OCI-LY7 (cell line): Measurements from ENCODE around the gene SPEN. TPM values are rescaled to one million over a fixed set of nuclear protein-coding genes. Genes with fewer than 3 reads are reported as not detected.
"Not testable (repeated sequence)": the region's sequence is repeated elsewhere in the genome, so short reads cannot be mapped to it uniquely, and the experiment has no call there.

Experiments
- BruUV-seq: library from RNA; stranded (reverse); fragments of 400-500 nt; replicated peaks from 2 replicates; lab custom pipeline; 2021; lab: Mats Ljungman, UMichigan
- CTCF ChIA-PET: fragments of 300-600 bp; sonication (Branson Sonifier 250); formaldehyde crosslinking; loops from one replicate; lab custom pipeline; 2022; ENCODE audit warnings: antibody characterized with exemption; ENCODE audit not compliant: unreplicated experiment; lab: Charles Lee
- POLR2A ChIA-PET: fragments of 300-600 bp; sonication (Branson Sonifier 250); formaldehyde crosslinking; loops from one replicate; lab custom pipeline; 2022; ENCODE audit warnings: antibody characterized with exemption; lab: Charles Lee
- DNase-seq: peaks from one replicate; pipeline ENCODE4 v3.0.0-alpha.2; 2015; ENCODE audit warnings: low spot score
- H2AFZ ChIP-seq: fragments of 200-600 bp; sonication (generic), shearing (Covaris generic); 2 replicates; pipeline ENCODE4 v1.6.1; 2014; ENCODE audit warnings: mild to moderate bottlenecking, antibody characterized with exemption, low read length, moderate library complexity
- H3K27ac ChIP-seq: fragments of 200-600 bp; sonication (generic); 2 replicates; pipeline ENCODE4 v1.5.1; 2014; ENCODE audit warnings: mixed run types, low read depth, mild to moderate bottlenecking, moderate library complexity, low read length, inconsistent platforms; ENCODE audit not compliant: poor library complexity, severe bottlenecking
- H3K36me3 ChIP-seq: fragments of 200-600 bp; sonication (generic); 2 replicates; pipeline ENCODE4 v1.6.1; 2014; ENCODE audit warnings: mild to moderate bottlenecking, antibody characterized with exemption, low read length, moderate library complexity, mixed read lengths; ENCODE audit not compliant: insufficient read depth
- H3K4me1 ChIP-seq: fragments of 200-600 bp; sonication (generic); 2 replicates; pipeline ENCODE4 v1.5.1; 2014; ENCODE audit warnings: mild to moderate bottlenecking, low read length; ENCODE audit not compliant: insufficient read depth, poor library complexity, severe bottlenecking
- H3K4me2 ChIP-seq: fragments of 200-600 bp; sonication (generic); 2 replicates; pipeline ENCODE4 v1.6.1; 2014; ENCODE audit warnings: mild to moderate bottlenecking, low read length
- H3K4me3 ChIP-seq: fragments of 200-600 bp; sonication (generic); 2 replicates; pipeline ENCODE4 v1.5.1; 2014; ENCODE audit warnings: mild to moderate bottlenecking, low read depth, low read length; ENCODE audit not compliant: poor library complexity, severe bottlenecking
- H3K79me2 ChIP-seq: fragments of 200-600 bp; sonication (generic); 2 replicates; pipeline ENCODE4 v1.6.1; 2016; ENCODE audit warnings: low read depth, mild to moderate bottlenecking, low read length, moderate library complexity, mixed read lengths; ENCODE audit not compliant: insufficient read depth
- H3K9me2 ChIP-seq: fragments of 200-600 bp; sonication (generic); 2 replicates; pipeline ENCODE4 v1.6.1; 2016; ENCODE audit warnings: mild to moderate bottlenecking, low read length, mixed read lengths; ENCODE audit not compliant: insufficient read depth
- H3K9me3 ChIP-seq: fragments of 200-600 bp; sonication (generic); 2 replicates; pipeline ENCODE4 v1.6.1; 2014; ENCODE audit warnings: mild to moderate bottlenecking, mixed run types, low read length, mixed read lengths
- H4K20me1 ChIP-seq: fragments of 200-600 bp; sonication (generic); 2 replicates; pipeline ENCODE4 v1.6.1; 2014; ENCODE audit warnings: mild to moderate bottlenecking, antibody characterized with exemption, low read length, moderate library complexity, mixed read lengths; ENCODE audit not compliant: insufficient read depth
- EZH2phosphoT487 ChIP-seq: fragments of 200-600 bp; sonication (generic); IDR thresholded peaks from 2 replicates; pipeline ENCODE4 v1.6.1; 2018; ENCODE audit warnings: low read depth, borderline replicate concordance, mild to moderate bottlenecking, mixed run types, antibody characterized with exemption, low read length, moderate library complexity, mixed read lengths
- intact Hi-C: fragments of 100-400 bp; cut with micrococcal nuclease; formaldehyde crosslinking; loops from one replicate; pipeline ENCODE4 v1.10.0; 2022; ENCODE audit not compliant: unreplicated experiment
- total RNA-seq, 2 experiments: library from RNA; depleted of rRNA in 1 of 2; stranded (reverse); fragments of >200 nt in 1 of 2; shearing (Covaris generic) in 1 of 2; gene quantifications; 2 replicates each; pipeline ENCODE4 v1.2.3, GENCODE V29; 2014 to 2022
- TF ChIP-seq, protein P1 (sequence below): fragments of 200-600 bp; sonication (generic); conservative IDR thresholded peaks from 2 replicates; pipeline ENCODE4 v1.5.1; 2014; ENCODE audit warnings: mild to moderate bottlenecking, antibody characterized with exemption, low read length, moderate library complexity, mixed read lengths

Gene SPEN
- total RNA-seq, 2 experiments from 2014 or later: 40.7 to 87.1 TPM

DNA sequence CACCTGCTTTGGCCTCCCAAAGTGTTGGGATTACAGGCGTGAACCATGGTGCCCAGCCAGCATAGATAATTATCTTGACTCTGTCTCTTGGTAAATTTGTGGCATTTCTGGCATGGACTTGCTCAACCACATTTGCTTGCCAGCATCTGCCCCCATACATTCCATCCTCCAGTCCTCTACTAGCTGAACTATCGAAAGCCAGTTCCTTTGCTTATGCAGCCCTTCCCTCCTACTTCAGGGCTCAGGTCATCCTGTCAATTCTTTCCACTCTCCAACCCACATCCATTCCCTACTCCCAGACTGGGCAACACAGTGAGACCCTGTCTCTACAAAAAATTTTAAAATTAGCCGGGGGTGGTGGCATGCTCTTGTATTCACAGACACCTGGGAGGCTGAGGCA is 27.0 kb upstream of the SPEN start:
- Histone ChIP-seq H2AFZ (no peak overlapping the region), H3K79me2 (no peaks in the 10 kb centered on the region), H3K9me3 (no peaks in the 10 kb centered on the region), H3K4me2 (no peak overlapping the region), H3K9me2 (no peaks in the 10 kb centered on the region), H3K4me1 (peaks cover 10% of the 10 kb centered on the region), H4K20me1 (no peaks in the 10 kb centered on the region), H3K27ac (no peak overlapping the region), H3K4me3 (no peak overlapping the region), H3K36me3 (no peaks in the 10 kb centered on the region)
- TF ChIP-seq EZH2phosphoT487: no peak
- POLR2A ChIA-PET: no interaction called here
- intact Hi-C loops: no loop called here
- BruUV-seq: no TSS peak
- CTCF ChIA-PET: interaction anchor here (0.6 kb wide), 1 partner anchor 14 kb away, joined by 3 read pairs; no protein-coding TSS in a partner anchor
- no peak for DNase-seq

DNA sequence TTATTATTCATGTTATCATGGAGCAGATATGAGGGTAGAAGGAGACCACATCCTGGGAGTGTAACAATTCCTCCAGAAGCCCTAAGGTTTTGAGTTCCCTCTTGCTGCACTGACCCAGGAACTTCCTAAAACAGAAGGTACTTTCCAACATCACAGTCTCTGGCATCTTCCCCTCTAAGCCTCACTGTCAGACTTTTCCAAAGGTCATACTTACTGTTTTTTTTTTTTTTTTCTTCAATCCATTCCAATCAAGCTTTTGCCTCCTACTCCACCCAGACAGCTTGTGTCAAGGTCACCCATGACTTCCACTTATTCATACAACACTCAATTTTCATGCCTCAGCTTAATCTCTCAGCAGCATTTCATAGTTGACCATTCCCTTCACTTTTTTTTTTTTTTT is 21.7 kb upstream of the SPEN start:
- no TSS peak for BruUV-seq
- Histone ChIP-seq H3K36me3 (no peaks in the 10 kb centered on the region), H2AFZ (no peak overlapping the region), H4K20me1 (no peaks in the 10 kb centered on the region), H3K27ac (no peak overlapping the region), H3K4me1 (peaks cover 46% of the 10 kb centered on the region), H3K4me3 (no peak overlapping the region), H3K9me2 (no peaks in the 10 kb centered on the region), H3K4me2 (peak overlapping the region; percentile 5; the same call in 1 of the 2 replicates), H3K9me3 (no peaks in the 10 kb centered on the region), H3K79me2 (peaks cover under 1% of the 10 kb centered on the region; the same call in 1 of the 2 replicates)
- DNase-seq: no peak
- intact Hi-C loops: no loop called here
- CTCF ChIA-PET: interaction anchor here (0.6 kb wide), 2 partner anchors 23 to 48 kb away, joined by 3 to 5 read pairs; no protein-coding TSS in a partner anchor
- TF ChIP-seq EZH2phosphoT487: no peak
- TF ChIP-seq, protein P1, sequence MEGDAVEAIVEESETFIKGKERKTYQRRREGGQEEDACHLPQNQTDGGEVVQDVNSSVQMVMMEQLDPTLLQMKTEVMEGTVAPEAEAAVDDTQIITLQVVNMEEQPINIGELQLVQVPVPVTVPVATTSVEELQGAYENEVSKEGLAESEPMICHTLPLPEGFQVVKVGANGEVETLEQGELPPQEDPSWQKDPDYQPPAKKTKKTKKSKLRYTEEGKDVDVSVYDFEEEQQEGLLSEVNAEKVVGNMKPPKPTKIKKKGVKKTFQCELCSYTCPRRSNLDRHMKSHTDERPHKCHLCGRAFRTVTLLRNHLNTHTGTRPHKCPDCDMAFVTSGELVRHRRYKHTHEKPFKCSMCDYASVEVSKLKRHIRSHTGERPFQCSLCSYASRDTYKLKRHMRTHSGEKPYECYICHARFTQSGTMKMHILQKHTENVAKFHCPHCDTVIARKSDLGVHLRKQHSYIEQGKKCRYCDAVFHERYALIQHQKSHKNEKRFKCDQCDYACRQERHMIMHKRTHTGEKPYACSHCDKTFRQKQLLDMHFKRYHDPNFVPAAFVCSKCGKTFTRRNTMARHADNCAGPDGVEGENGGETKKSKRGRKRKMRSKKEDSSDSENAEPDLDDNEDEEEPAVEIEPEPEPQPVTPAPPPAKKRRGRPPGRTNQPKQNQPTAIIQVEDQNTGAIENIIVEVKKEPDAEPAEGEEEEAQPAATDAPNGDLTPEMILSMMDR: no peak
- POLR2A ChIA-PET: interaction anchor here (0.6 to 0.7 kb wide), 2 partner anchors 33 to 1488 kb away, joined by 3 to 5 read pairs; no protein-coding TSS in a partner anchor

DNA sequence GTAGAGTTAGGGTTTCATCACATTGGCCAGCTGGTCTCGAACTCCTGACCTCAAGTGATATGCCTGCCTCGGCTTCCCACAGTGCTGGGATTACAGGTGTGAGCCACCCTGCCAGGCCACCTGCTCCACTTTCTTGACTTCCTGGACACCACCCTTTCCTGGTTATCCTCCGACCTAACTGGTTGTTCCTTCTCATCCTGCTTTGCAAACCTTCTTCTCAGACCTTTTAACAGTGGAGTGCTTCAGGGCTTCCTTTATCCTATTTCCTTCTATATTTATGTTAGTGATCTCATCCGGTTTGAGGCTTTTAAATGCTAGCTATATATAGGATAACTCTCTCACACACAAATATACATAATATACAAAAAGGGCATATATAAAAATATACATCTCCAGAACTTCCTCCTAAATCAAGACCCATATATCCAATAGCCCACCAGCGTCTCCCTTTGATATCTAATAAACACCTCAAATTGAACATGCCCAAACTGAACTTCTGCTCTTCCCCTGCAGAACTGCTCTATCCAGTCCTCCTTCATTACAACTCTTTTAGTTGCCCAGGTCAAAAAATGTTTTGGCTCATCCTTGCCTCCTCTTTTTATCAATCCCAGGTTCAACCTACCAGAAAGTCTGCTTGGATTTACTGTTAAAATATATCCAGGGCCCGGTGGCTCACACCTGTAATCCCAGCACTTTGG is 20.5 kb upstream of the SPEN start:
- no TSS peak for BruUV-seq
- Histone ChIP-seq H3K36me3 (peaks cover 4% of the 10 kb centered on the region; the same call in 1 of the 2 replicates), H3K9me3 (no peaks in the 10 kb centered on the region), H3K4me3 (no peak overlapping the region), H3K9me2 (no peaks in the 10 kb centered on the region), H3K4me2 (no peak overlapping the region), H2AFZ (no peak overlapping the region), H3K27ac (no peak overlapping the region), H4K20me1 (no peaks in the 10 kb centered on the region), H3K4me1 (peaks cover 58% of the 10 kb centered on the region), H3K79me2 (peaks cover 11% of the 10 kb centered on the region)
- no peak for DNase-seq
- ChIA-PET CTCF (interaction anchor here (0.6 kb wide), 1 partner anchor 28 kb away, joined by 3 read pairs; no protein-coding TSS in a partner anchor), POLR2A (interaction anchor here (0.5 to 1.0 kb wide), 3 partner anchors 10 to 17 kb away, joined by 3 to 6 read pairs (median 3); no protein-coding TSS in a partner anchor)
- TF ChIP-seq EZH2phosphoT487: no peak
- intact Hi-C loops: no loop called here

DNA sequence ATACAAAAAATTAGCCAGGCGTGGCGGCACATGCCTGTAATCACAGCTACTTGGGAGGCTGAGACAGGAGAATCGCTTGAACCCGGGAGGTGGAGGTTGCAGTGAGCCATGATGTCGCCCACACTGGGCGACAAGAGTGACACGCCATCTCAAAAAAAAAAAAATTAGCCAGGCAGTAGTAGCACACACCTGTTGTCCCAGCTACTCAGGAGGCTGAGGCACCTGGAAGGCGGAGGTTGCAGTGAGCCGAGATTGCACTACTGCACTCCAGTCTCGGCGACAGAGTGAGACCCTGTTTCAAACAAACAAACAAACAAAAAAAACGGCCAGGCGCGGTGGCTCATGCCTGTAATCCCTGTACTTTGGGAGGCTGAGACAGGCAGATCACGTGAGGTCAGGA is 19.9 kb upstream of the SPEN start:
- DNase-seq, H4K20me1 ChIP-seq, H3K9me2 ChIP-seq, H3K27ac ChIP-seq, H3K4me3 ChIP-seq, H2AFZ ChIP-seq, H3K4me2 ChIP-seq, intact Hi-C loops, H3K9me3 ChIP-seq, BruUV-seq, H3K36me3 ChIP-seq: not testable (repeated sequence)
- peaks cover 63% of the 10 kb centered on the region for H3K4me1 ChIP-seq
- POLR2A ChIA-PET: interaction anchor here (0.6 to 1.0 kb wide), 2 partner anchors 13 to 18 kb away, joined by 3 to 6 read pairs; no protein-coding TSS in a partner anchor
- CTCF ChIA-PET: interaction anchor here (0.6 kb wide), 1 partner anchor 27 kb away, joined by 3 read pairs; no protein-coding TSS in a partner anchor
- peaks cover 17% of the 10 kb centered on the region for H3K79me2 ChIP-seq

DNA sequence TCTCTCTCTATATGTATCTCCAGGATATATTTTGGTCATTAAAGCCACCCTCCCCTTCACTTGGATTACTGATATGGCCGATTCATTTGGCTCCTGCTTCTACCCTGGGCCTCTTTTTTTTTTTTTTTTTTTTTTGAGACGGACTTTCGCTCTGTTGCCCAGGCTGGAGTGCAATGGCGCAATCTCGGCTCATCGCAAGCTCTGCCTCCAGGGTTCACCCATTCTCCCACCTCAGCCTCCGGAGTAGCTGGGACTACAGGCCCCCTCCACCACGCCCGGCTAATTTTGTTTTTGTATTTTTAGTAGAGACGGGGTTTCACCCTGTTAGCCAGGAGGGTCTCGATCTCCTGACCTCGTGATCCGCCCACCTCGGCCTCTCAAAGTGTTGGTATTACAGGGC is 18.6 kb upstream of the SPEN start:
- H3K4me2 ChIP-seq, H4K20me1 ChIP-seq, BruUV-seq, H3K4me3 ChIP-seq, CTCF ChIA-PET, H3K36me3 ChIP-seq, DNase-seq, H3K27ac ChIP-seq, H3K9me2 ChIP-seq, intact Hi-C loops, H2AFZ ChIP-seq, H3K9me3 ChIP-seq: not testable (repeated sequence)
- Histone ChIP-seq H3K79me2 (peaks cover 31% of the 10 kb centered on the region), H3K4me1 (peaks cover 66% of the 10 kb centered on the region)
- POLR2A ChIA-PET: interaction anchor here (1.6 kb wide), 1 partner anchor 16 kb away, joined by 3 read pairs; no protein-coding TSS in a partner anchor
